Measurements from ENCODE around the gene CRY1. TPM values are rescaled to one million over a fixed set of nuclear protein-coding genes. Genes with fewer than 3 reads are reported as not detected.

The CRY1 gene
- total RNA-seq, 1 donor from 2014 or later, result 20.6 TPM

GRCh38 chr12:107125833-107126232, 32.5 kb upstream of the CRY1 start:
- TF ChIP-seq, protein P1, sequence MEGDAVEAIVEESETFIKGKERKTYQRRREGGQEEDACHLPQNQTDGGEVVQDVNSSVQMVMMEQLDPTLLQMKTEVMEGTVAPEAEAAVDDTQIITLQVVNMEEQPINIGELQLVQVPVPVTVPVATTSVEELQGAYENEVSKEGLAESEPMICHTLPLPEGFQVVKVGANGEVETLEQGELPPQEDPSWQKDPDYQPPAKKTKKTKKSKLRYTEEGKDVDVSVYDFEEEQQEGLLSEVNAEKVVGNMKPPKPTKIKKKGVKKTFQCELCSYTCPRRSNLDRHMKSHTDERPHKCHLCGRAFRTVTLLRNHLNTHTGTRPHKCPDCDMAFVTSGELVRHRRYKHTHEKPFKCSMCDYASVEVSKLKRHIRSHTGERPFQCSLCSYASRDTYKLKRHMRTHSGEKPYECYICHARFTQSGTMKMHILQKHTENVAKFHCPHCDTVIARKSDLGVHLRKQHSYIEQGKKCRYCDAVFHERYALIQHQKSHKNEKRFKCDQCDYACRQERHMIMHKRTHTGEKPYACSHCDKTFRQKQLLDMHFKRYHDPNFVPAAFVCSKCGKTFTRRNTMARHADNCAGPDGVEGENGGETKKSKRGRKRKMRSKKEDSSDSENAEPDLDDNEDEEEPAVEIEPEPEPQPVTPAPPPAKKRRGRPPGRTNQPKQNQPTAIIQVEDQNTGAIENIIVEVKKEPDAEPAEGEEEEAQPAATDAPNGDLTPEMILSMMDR (IDR thresholded peaks at IDR 0.05; ENCODE audit: insufficient read depth, low read length, poor library complexity, severe bottlenecking), result no peak
- no peaks in the 10 kb centered on the region for H3K27me3 ChIP-seq (ENCODE audit: control insufficient read depth, insufficient read depth, low read length)
- H3K4me3 ChIP-seq (ENCODE audit: low read depth, low read length), result no peak overlapping the region
- DNase-seq (ENCODE audit: low read depth), result no peak
- H3K36me3 ChIP-seq (ENCODE audit: control insufficient read depth, insufficient read depth, low read length), result no peaks in the 10 kb centered on the region

DNA sequence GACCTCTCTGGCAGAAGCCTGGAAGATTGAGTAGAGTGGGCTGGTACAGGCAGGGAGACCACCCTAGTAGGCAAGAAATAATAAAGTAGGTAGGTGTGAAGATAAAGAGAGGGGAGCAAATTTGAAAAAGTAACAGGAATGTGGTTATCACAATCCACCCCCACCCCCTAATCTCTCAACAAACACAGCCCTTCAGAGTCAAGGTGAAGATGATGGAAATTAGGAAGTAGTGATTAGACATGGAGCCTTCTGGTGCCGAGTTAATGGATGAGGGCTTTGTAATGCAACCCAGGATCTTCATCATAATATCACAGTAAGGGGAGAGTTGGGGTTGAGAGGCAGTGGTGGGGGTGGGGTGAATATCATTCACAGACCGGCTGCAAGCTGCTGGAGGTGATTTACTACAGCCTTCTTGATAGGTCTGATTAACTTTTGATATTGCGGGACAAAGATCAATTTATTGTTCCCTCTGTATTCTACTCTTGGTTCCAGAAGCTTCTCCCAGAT, 29.2 kb upstream of the CRY1 start:
- H3K36me3 ChIP-seq (ENCODE audit: control insufficient read depth, insufficient read depth, low read length), result no peaks in the 10 kb centered on the region
- H3K27me3 ChIP-seq (ENCODE audit: control insufficient read depth, insufficient read depth, low read length), result no peaks in the 10 kb centered on the region
- TF ChIP-seq, protein P1 (IDR thresholded peaks at IDR 0.05; ENCODE audit: insufficient read depth, low read length, poor library complexity, severe bottlenecking), result no peak
- H3K4me3 ChIP-seq (ENCODE audit: low read depth, low read length), result no peak overlapping the region
- no peak for DNase-seq (ENCODE audit: low read depth)

DNA sequence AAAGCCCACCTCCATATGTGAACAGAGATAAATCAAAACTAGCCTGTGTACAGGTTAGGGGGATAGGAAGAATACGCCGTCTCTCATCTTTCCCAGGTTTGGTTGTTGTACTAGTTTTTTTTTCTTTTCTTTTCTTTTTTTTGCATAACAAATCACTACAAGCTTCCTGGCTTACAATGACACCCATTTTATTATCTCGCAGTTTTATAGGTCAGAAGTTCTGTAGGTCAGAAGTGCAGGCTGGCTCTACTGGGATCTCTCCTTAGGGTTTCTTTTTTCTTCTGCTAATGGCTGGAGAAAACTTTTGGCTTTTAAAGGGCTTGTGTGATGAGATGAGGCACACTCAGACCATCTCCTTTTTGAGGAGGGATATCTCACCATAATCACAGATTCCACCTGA, 25.7 kb upstream of the CRY1 start:
- H3K36me3 ChIP-seq (ENCODE audit: control insufficient read depth, insufficient read depth, low read length), result no peaks in the 10 kb centered on the region
- H3K4me3 ChIP-seq (ENCODE audit: low read depth, low read length), result no peak overlapping the region
- DNase-seq (ENCODE audit: low read depth), result no peak
- TF ChIP-seq, protein P1 (IDR thresholded peaks at IDR 0.05; ENCODE audit: insufficient read depth, low read length, poor library complexity, severe bottlenecking), result no peak
- H3K27me3 ChIP-seq (ENCODE audit: control insufficient read depth, insufficient read depth, low read length), result no peaks in the 10 kb centered on the region

DNA sequence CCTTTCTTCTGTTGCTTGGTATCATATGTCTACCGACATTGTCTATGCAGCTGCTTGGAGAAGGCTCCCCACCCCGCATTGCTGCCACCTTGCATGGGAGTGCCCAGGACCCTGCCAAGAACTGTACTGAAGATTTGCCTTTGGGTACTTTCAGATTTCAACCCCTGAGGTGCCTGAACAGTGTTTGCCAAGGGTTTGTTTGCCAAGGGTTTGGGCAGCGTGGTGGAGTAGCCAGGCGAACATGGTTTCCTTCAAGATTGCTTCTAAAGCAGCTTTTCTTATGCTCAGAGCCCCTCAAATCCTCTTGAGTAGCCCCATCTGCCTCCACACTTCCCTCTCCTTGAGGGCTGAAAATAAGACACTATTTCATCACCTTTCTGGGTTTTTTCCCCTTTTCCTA, 25.3 kb upstream of the CRY1 start:
- Histone ChIP-seq H3K36me3 (ENCODE audit: control insufficient read depth, insufficient read depth, low read length) (no peaks in the 10 kb centered on the region), H3K4me3 (ENCODE audit: low read depth, low read length) (no peak overlapping the region), H3K27me3 (ENCODE audit: control insufficient read depth, insufficient read depth, low read length) (no peaks in the 10 kb centered on the region)
- DNase-seq (ENCODE audit: low read depth), result no peak
- TF ChIP-seq, protein P1 (IDR thresholded peaks at IDR 0.05; ENCODE audit: insufficient read depth, low read length, poor library complexity, severe bottlenecking), result no peak

GRCh38 chr12:107115119-107115518, 21.8 kb upstream of the CRY1 start:
- TF ChIP-seq, protein P1 (IDR thresholded peaks at IDR 0.05; ENCODE audit: insufficient read depth, low read length, poor library complexity, severe bottlenecking), result no peak
- H3K27me3 ChIP-seq (ENCODE audit: control insufficient read depth, insufficient read depth, low read length), result no peaks in the 10 kb centered on the region
- DNase-seq (ENCODE audit: low read depth), result no peak

DNA sequence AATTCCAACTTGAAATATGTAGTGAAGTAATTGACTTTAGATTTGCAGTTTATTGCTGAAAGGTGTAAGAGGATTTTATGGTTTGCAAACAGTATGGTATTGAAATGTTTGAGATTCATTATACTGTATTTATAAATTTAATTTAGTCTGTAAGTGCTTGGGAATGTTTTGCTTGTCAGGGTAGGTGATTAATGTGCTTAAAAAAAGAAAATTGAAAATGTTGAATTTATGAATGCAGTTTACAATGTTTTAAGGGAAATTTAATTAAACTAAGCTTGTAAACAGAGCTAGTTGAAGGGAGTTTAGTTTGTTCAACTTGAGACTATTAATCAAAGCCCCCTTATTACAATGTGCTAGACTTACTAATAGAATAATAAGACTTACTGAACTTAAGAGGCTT, 18.0 kb upstream of the CRY1 start:
- no peak for DNase-seq (ENCODE audit: low read depth)
- TF ChIP-seq, protein P1 (IDR thresholded peaks at IDR 0.05; ENCODE audit: insufficient read depth, low read length, poor library complexity, severe bottlenecking), result no peak
- H3K4me3 ChIP-seq (ENCODE audit: low read depth, low read length), result no peak overlapping the region
- H3K36me3 ChIP-seq (ENCODE audit: control insufficient read depth, insufficient read depth, low read length), result no peaks in the 10 kb centered on the region
- H3K27me3 ChIP-seq (ENCODE audit: control insufficient read depth, insufficient read depth, low read length), result no peaks in the 10 kb centered on the region

More at GRCh38 chr12:107115119-107115518, 21.8 kb upstream of the CRY1 start:
- Histone ChIP-seq H3K36me3 (ENCODE audit: control insufficient read depth, insufficient read depth, low read length) (no peaks in the 10 kb centered on the region), H3K4me3 (ENCODE audit: low read depth, low read length) (no peak overlapping the region)
